Nephron (organoid): Measurements from ENCODE around the gene IFNA7.

Experiments used
- H3K27ac Mint-ChIP-seq, 3 experiments: 2 replicates each; pipeline ENCODE4 v1.8.0; 2020; ENCODE audit warnings: mixed read lengths in 3 of 3, mild to moderate bottlenecking in 2 of 3, moderate library complexity in 1 of 3
- H3K27me3 Mint-ChIP-seq: 2 replicates; pipeline ENCODE4 v1.8.0; 2021; ENCODE audit warnings: low read depth, mild to moderate bottlenecking, moderate library complexity, mixed read lengths
- H3K36me3 Mint-ChIP-seq: 2 replicates; pipeline ENCODE4 v1.8.0; 2020; ENCODE audit warnings: low read depth, mixed read lengths
- H3K4me1 Mint-ChIP-seq: 2 replicates; pipeline ENCODE4 v1.8.0; 2020; ENCODE audit warnings: mixed read lengths
- H3K4me3 Mint-ChIP-seq, 3 experiments: 2 replicates each; pipeline ENCODE4 v1.8.0; 2020; ENCODE audit warnings: mild to moderate bottlenecking in 3 of 3, mixed read lengths in 3 of 3, moderate library complexity in 2 of 3
- H3K9me3 Mint-ChIP-seq: 2 replicates; pipeline ENCODE4 v1.8.0; 2020; ENCODE audit warnings: mixed read lengths
- CTCF ChIP-seq, 3 experiments: fragments of 200-600 bp; sonication (generic); IDR thresholded peaks; one replicate each; pipeline ENCODE4 v1.5.0; 2021; ENCODE audit warnings: antibody characterized with exemption in 3 of 3; ENCODE audit not compliant: unreplicated experiment in 3 of 3

IFNA7 gene

GRCh38 chr9:21155501-21155900 lies 46.5 kb downstream of the IFNA7 start:
- no peak overlapping the region for H3K4me3 Mint-ChIP-seq
- no peaks in the 10 kb centered on the region for H3K9me3 Mint-ChIP-seq
- H3K27ac Mint-ChIP-seq: no peak overlapping the region
- no peaks in the 10 kb centered on the region for H3K27me3 Mint-ChIP-seq
- H3K4me1 Mint-ChIP-seq: no peaks in the 10 kb centered on the region
- no peaks in the 10 kb centered on the region for H3K36me3 Mint-ChIP-seq
- TF ChIP-seq CTCF (IDR thresholded peaks at IDR 0.05; ENCODE audit: unreplicated experiment in 3 of 3): no peak

DNA sequence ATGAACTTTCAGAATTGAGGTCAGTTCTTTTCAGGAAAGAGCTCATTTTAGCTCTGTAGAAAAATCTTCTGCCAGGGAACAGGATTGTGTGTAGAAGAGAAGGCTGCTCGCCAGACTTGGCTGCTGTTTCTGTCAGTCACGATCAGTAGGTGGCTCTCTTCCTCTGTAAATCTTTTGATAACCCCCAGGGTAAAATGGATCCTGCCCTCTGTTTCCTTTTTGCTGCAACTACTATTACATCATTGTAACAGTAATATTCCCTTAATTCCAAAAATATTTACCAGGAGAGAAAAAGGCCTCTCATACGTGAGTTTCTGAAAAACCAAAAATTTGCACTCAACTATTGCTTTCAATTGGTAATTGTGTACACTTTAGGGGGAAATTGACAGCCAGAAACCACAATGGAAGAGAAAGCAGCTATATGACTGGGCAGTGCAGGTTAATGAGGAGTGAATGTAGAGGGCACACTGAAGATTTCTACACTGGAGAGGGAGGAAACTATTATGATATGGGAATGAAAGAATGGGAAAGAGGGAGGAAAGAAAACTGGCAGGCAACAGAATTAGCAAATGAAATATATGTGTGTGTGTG lies 47.9 kb downstream of the IFNA7 start:
- H3K4me1 Mint-ChIP-seq: no peaks in the 10 kb centered on the region
- H3K9me3 Mint-ChIP-seq: no peaks in the 10 kb centered on the region
- no peak for TF ChIP-seq CTCF (IDR thresholded peaks at IDR 0.05; ENCODE audit: unreplicated experiment in 3 of 3)
- no peak overlapping the region for H3K4me3 Mint-ChIP-seq
- no peaks in the 10 kb centered on the region for H3K36me3 Mint-ChIP-seq
- H3K27ac Mint-ChIP-seq: no peak overlapping the region
- no peaks in the 10 kb centered on the region for H3K27me3 Mint-ChIP-seq

- Mint-ChIP-seq H3K9me3 (peaks cover under 1% of the 10 kb centered on the region), H3K4me1 (no peaks in the 10 kb centered on the region), H3K27ac (no peak overlapping the region), H3K36me3 (no peaks in the 10 kb centered on the region), H3K4me3 (no peak overlapping the region), H3K27me3 (no peaks in the 10 kb centered on the region)
- no peak for TF ChIP-seq CTCF (IDR thresholded peaks at IDR 0.05; ENCODE audit: unreplicated experiment in 3 of 3)
Measured at GRCh38 chr9:21153336-21154017, 48.5 kb downstream of the IFNA7 start.
